Naive thymus-derived CD4-positive, alpha-beta T cell (primary cell): ENCODE data around the gene ZDHHC16. TPM values are rescaled to one million over a fixed set of nuclear protein-coding genes. Genes with fewer than 3 reads are reported as not detected.

Experiments
- ATAC-seq: fragments of 150-1000 bp; cut with Tn5 transposase; 2 replicates; pipeline ENCODE4 v1.10.0; 2021; ENCODE audit warnings: mild to moderate bottlenecking, moderate library complexity
- CTCF ChIA-PET: fragments of 350-600 bp; sonication (Branson Sonifier 250); formaldehyde crosslinking; loops from one replicate; lab custom pipeline; 2021; ENCODE audit warnings: antibody characterized with exemption; lab: Charles Lee
- POLR2A ChIA-PET: fragments of 350-600 bp; sonication (Branson Sonifier 250); formaldehyde crosslinking; loops from one replicate; lab custom pipeline; 2021; ENCODE audit warnings: antibody characterized with exemption, inconsistent platforms; lab: Charles Lee
- DNase-seq, 9 donors: peaks; one replicate each; pipeline versions ENCODE4 v3.0.0 to v3.0.0-alpha.2; 2020 to 2022; ENCODE audit warnings: mixed read lengths in 1 of 9
- H3K27ac ChIP-seq: one replicate; pipeline ENCODE4 v1.7.0; 2013; ENCODE audit warnings: mild to moderate bottlenecking, low read depth, low read length, moderate library complexity
- H3K27me3 ChIP-seq, 2 donors: one replicate each; pipeline ENCODE4 v1.7.0; 2013; ENCODE audit warnings: low read length in 2 of 2, mild to moderate bottlenecking in 2 of 2, moderate library complexity in 2 of 2; ENCODE audit not compliant: control insufficient read depth in 2 of 2, insufficient read depth in 2 of 2
- H3K36me3 ChIP-seq, 3 experiments: 1 replicate in 2 of 3; 2 replicates in 1 of 3; pipeline ENCODE4 v1.7.0; 2013; ENCODE audit warnings: low read length in 3 of 3, mild to moderate bottlenecking in 3 of 3, moderate library complexity in 1 of 3; ENCODE audit not compliant: insufficient read depth in 3 of 3, control insufficient read depth in 2 of 3
- H3K4me1 ChIP-seq, 2 donors: one replicate each; pipeline ENCODE4 v1.7.0; 2013; ENCODE audit warnings: low read length in 2 of 2, mild to moderate bottlenecking in 2 of 2, moderate library complexity in 1 of 2; ENCODE audit not compliant: control insufficient read depth in 2 of 2, insufficient read depth in 2 of 2
- H3K4me3 ChIP-seq: 2 replicates; pipeline ENCODE4 v1.7.0; 2013; ENCODE audit warnings: mild to moderate bottlenecking, low read length
- H3K9me3 ChIP-seq, 3 experiments: 1 replicate in 2 of 3; 2 replicates in 1 of 3; pipeline ENCODE4 v1.7.0; 2013; ENCODE audit warnings: low read length in 3 of 3; ENCODE audit not compliant: control insufficient read depth in 2 of 3
- H3K27ac Mint-ChIP-seq, 9 donors: one replicate each; pipeline ENCODE4 v1.8.0; 2020 to 2022; ENCODE audit warnings: mixed read lengths in 9 of 9, mild to moderate bottlenecking in 8 of 9, moderate library complexity in 5 of 9, inconsistent platforms in 2 of 9
- H3K27me3 Mint-ChIP-seq, 5 donors: one replicate each; pipeline ENCODE4 v1.8.0; 2021 to 2022; ENCODE audit warnings: mixed read lengths in 5 of 5, mild to moderate bottlenecking in 1 of 5
- H3K36me3 Mint-ChIP-seq, 5 donors: one replicate each; pipeline ENCODE4 v1.8.0; 2020 to 2022; ENCODE audit warnings: mixed read lengths in 5 of 5, mild to moderate bottlenecking in 3 of 5, inconsistent platforms in 1 of 5
- H3K4me1 Mint-ChIP-seq, 7 donors: one replicate each; pipeline ENCODE4 v1.8.0; 2020 to 2022; ENCODE audit warnings: mixed read lengths in 7 of 7, mild to moderate bottlenecking in 3 of 7, inconsistent platforms in 1 of 7
- H3K4me3 Mint-ChIP-seq, 10 donors: one replicate each; pipeline ENCODE4 v1.8.0; 2020 to 2022; ENCODE audit warnings: mild to moderate bottlenecking in 10 of 10, mixed read lengths in 10 of 10, moderate library complexity in 6 of 10, inconsistent platforms in 2 of 10
- H3K9me3 Mint-ChIP-seq, 11 donors: one replicate each; pipeline ENCODE4 v1.8.0; 2020 to 2022; ENCODE audit warnings: mixed read lengths in 11 of 11, mild to moderate bottlenecking in 4 of 11, inconsistent platforms in 1 of 11, moderate library complexity in 1 of 11
- intact Hi-C, 2 donors: fragments of 100-400 bp; cut with micrococcal nuclease; formaldehyde crosslinking; loops; one replicate each; pipeline ENCODE4 v1.15.1; 2023
- polyA plus RNA-seq, 2 donors: library from polyadenylated mRNA; unstranded; fragments of 300-500 nt; fragmentation: Illumina TruSeq; gene quantifications; one replicate each; pipeline ENCODE4 v1.2.3, GENCODE V29; 2021
- total RNA-seq, 6 experiments: library from RNA in 5 of 6; stranded (reverse) in 5 of 6; gene quantifications; 1 replicate in 5 of 6; 2 replicates in 1 of 6; pipeline ENCODE4 v1.2.3 and lab custom pipeline; 2021 to 2026

ZDHHC16 gene
- total and polyA plus RNA-seq, 7 experiments from 2014 or later = 13.2 to 38.8 (median 26.8) TPM

- Histone ChIP-seq H3K36me3 (peaks cover 0 to 23% (median 16%) of the 10 kb centered on the region in 3 experiments), H3K4me1 (peaks cover 20 to 29% of the 10 kb centered on the region in 2 donors), H3K27ac (peak overlapping the region; percentile 81), H3K4me3 (peak overlapping the region; percentile 92), H3K9me3 (no peaks in the 10 kb centered on the region), H3K27me3 (no peaks in the 10 kb centered on the region)
- intact Hi-C loops = loop anchor here (1.0 kb wide), 9 partner anchors 13 to 260 kb away; partner anchors contain the start of genes MMS19 (in 2 of the 2), RRP12 (in 2 of the 2), UBTD1 (in 2 of the 2) and ARHGAP19 (in 1 of the 2)
- ATAC-seq = no peak
- H3K4me1 Mint-ChIP-seq = peaks cover 10 to 56% (median 34%) of the 10 kb centered on the region in 7 donors
- H3K27ac Mint-ChIP-seq = peak overlapping the region; percentile 65 to 99 (median 95)
- peaks cover 0 to 2% (median 0%) of the 10 kb centered on the region in 5 donors for H3K27me3 Mint-ChIP-seq
- H3K36me3 Mint-ChIP-seq = peaks cover 0 to 41% (median 6%) of the 10 kb centered on the region in 5 donors
- CTCF ChIA-PET = interaction anchor here (0.6 to 0.7 kb wide), 2 partner anchors 28 to 65 kb away, joined by 3 read pairs; no protein-coding TSS in a partner anchor
- DNase-seq = no peak
- H3K9me3 Mint-ChIP-seq = peaks cover 0 to 4% (median 0%) of the 10 kb centered on the region in 11 donors
- H3K4me3 Mint-ChIP-seq = peak overlapping the region; percentile 83 to 97 (median 95)
- POLR2A ChIA-PET = interaction anchor here (0.6 to 1.5 kb wide), 2 partner anchors 12 to 26 kb away, joined by 3 to 4 read pairs; partner anchors contain the start of gene RRP12
Observed at GRCh38 chr10:97426776-97427570, 19.0 kb upstream of the ZDHHC16 start.

DNA sequence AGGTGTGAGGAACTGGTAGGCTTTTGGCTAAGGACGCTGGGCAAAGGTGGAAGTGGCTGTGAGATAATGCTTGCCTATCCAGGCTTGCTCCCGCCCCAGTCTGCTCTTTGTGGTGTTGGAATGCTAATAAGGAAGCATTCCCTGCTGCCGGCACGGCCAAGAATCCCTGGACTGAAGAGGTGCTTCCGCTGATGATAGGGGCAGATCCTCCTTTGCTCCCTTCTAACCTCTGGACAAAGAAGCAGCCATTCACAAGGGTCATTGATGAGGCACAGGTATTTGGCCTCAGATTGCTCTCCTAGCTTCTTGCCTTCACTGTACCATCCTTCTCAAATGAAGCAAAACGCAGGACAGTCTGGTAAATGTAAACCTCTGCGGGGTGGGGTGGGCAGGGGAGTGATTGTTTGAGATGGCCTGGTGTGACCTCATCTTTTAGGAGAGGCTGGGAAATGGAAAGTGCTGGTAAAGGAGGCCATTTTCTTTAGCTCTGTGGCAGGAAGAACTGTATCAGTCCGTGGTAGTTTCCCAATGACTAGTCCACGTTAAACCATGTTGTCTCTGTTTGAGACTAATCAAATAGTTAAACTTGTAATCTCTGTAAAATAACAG, 18.3 kb upstream of the ZDHHC16 start:
- Histone ChIP-seq H3K36me3 (peaks cover 0 to 25% (median 18%) of the 10 kb centered on the region in 3 experiments), H3K9me3 (no peaks in the 10 kb centered on the region), H3K27ac (peak overlapping the region; percentile 81), H3K27me3 (no peaks in the 10 kb centered on the region), H3K4me3 (peak overlapping the region; percentile 92), H3K4me1 (peaks cover 20 to 29% of the 10 kb centered on the region in 2 donors)
- Mint-ChIP-seq H3K4me3 (peak overlapping the region; percentile 83 to 97 (median 95)), H3K27ac (peak overlapping the region; percentile 38 to 97 (median 92)), H3K4me1 (peaks cover 10 to 57% (median 34%) of the 10 kb centered on the region in 7 donors), H3K9me3 (peaks cover 0 to 4% (median 0%) of the 10 kb centered on the region in 11 donors), H3K27me3 (peaks cover 0 to 2% (median 0%) of the 10 kb centered on the region in 5 donors), H3K36me3 (peaks cover 0 to 41% (median 8%) of the 10 kb centered on the region in 5 donors)
- ATAC-seq = no peak
- POLR2A ChIA-PET = interaction anchor here (0.6 to 1.5 kb wide), 3 partner anchors 9 to 27 kb away, joined by 3 to 4 read pairs (median 3); partner anchors contain the start of gene RRP12
- CTCF ChIA-PET = interaction anchor here (0.6 to 0.7 kb wide), 3 partner anchors 17 to 65 kb away, joined by 3 to 4 read pairs (median 3); no protein-coding TSS in a partner anchor
- intact Hi-C loops = loop anchor here in 1 of 2 donors (1.0 kb wide), 1 partner anchor 18 kb away; no protein-coding TSS in a partner anchor
- DNase-seq = no peak

DNA sequence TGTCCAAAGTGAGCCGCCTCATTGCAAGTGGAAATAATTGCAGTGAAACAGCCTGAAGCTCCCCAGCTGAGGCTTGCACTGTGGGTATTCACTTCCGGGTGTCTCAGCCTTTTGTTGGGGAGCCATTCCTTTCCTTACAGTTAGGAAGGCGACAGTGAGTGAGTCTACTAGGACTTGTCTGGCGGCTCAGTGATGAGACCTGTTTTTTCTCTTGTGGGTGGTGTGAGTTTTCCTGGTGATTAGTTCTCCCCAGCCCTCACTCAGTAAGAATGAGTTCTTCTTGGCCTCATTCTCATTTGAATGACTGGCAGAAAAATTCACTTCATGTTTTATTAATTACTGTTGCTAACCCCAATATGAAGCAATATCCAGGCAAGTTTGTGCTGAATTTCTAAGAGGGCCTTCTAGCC, 17.4 kb upstream of the ZDHHC16 start:
- Histone ChIP-seq H3K4me1 (peaks cover 20 to 29% of the 10 kb centered on the region in 2 donors), H3K36me3 (peaks cover 0 to 30% (median 18%) of the 10 kb centered on the region in 3 experiments), H3K4me3 (no peak overlapping the region), H3K27me3 (no peaks in the 10 kb centered on the region), H3K9me3 (no peaks in the 10 kb centered on the region), H3K27ac (peak overlapping the region; percentile 81)
- H3K27me3 Mint-ChIP-seq = peaks cover 0 to 2% (median 0%) of the 10 kb centered on the region in 5 donors
- peaks cover 0 to 4% (median 0%) of the 10 kb centered on the region in 11 donors for H3K9me3 Mint-ChIP-seq
- H3K4me1 Mint-ChIP-seq = peaks cover 4 to 49% (median 29%) of the 10 kb centered on the region in 7 donors
- peak overlapping the region in 8 of 9 donors; percentile 4 to 89 (median 74) for H3K27ac Mint-ChIP-seq
- peak overlapping the region in 8 of 10 donors; percentile 18 to 96 (median 54) for H3K4me3 Mint-ChIP-seq
- DNase-seq (no peak), ATAC-seq (no peak)
- H3K36me3 Mint-ChIP-seq = peaks cover 0 to 41% (median 8%) of the 10 kb centered on the region in 5 donors
- intact Hi-C loops = loop anchor here in 1 of 2 donors (1.0 kb wide), 1 partner anchor 17 kb away; no protein-coding TSS in a partner anchor
- ChIA-PET CTCF (no interaction called here), POLR2A (interaction anchor here (1.0 kb wide), 1 partner anchor 10 kb away, joined by 3 read pairs; no protein-coding TSS in a partner anchor)

DNA sequence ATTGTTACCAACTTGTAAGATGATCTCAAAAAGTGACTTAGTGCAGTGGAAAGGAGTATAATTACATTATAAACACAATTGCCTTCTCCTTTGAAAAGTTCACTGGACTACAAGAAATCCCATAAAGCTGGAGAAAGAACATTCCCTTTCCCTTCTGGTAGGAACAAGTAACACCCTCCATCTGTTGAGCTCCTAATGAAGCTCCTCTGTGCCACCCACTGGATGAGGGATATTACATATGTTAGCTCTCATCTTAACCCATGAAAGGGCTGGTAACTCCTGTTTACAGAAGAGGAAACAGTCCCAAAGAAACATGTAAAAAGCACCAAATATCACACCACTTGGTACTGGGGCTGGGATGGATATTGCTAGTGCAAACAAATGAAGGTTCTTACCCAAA, 11.9 kb upstream of the ZDHHC16 start:
- H3K27me3 ChIP-seq = no peaks in the 10 kb centered on the region
- no peaks in the 10 kb centered on the region for H3K27me3 Mint-ChIP-seq
- DNase-seq = no peak
- no peak overlapping the region for H3K4me3 Mint-ChIP-seq
- intact Hi-C loops = no loop called here
- peaks cover 8 to 82% (median 26%) of the 10 kb centered on the region in 3 experiments for H3K36me3 ChIP-seq
- no peak for ATAC-seq
- H3K9me3 Mint-ChIP-seq = no peaks in the 10 kb centered on the region
- H3K4me3 ChIP-seq = no peak overlapping the region
- no peak overlapping the region for H3K27ac ChIP-seq
- ChIA-PET CTCF (interaction anchor here (1.1 kb wide), 1 partner anchor 9 kb away, joined by 4 read pairs; no protein-coding TSS in a partner anchor), POLR2A (interaction anchor here (1.7 kb wide), 1 partner anchor 33 kb away, joined by 5 read pairs; the partner anchor contains the start of gene RRP12)
- H3K27ac Mint-ChIP-seq = peak overlapping the region in 2 of 9 donors; percentile 39 to 71
- H3K36me3 Mint-ChIP-seq = peaks cover 0 to 26% (median 10%) of the 10 kb centered on the region in 5 donors
- peaks cover 0 to 18% (median 0%) of the 10 kb centered on the region in 7 donors for H3K4me1 Mint-ChIP-seq
- H3K4me1 ChIP-seq = peaks cover 0 to under 1% of the 10 kb centered on the region in 2 donors
- no peaks in the 10 kb centered on the region for H3K9me3 ChIP-seq

DNA sequence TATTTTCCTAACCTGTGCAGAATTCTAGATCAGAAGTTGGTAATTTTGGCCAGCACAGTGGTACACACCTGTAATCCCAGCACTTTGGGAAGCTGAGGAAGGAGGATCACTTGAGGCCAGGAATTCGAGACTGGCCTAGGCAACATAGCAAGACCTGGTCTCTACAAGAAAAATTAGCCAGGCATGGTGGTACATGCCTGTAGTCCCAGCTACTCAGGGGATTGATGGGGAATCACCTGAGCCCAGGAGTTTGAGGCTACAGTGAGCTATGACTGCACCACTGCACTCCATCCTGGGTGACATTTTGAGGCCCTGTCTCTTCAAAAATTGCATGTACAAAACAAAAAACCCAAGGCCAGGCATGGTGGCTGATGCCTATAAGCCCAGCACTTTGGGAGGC, 11.4 kb upstream of the ZDHHC16 start:
- CTCF ChIA-PET = no interaction called here
- Mint-ChIP-seq H3K4me3 (no peak overlapping the region), H3K27ac (peak overlapping the region in 4 of 9 donors; percentile 6 to 78 (median 55)), H3K4me1 (peaks cover 0 to 13% (median 0%) of the 10 kb centered on the region in 7 donors), H3K27me3 (no peaks in the 10 kb centered on the region), H3K9me3 (no peaks in the 10 kb centered on the region), H3K36me3 (peaks cover 0 to 27% (median 13%) of the 10 kb centered on the region in 5 donors)
- Histone ChIP-seq H3K36me3 (peaks cover 8 to 87% (median 26%) of the 10 kb centered on the region in 3 experiments), H3K4me1 (no peaks in the 10 kb centered on the region), H3K27me3 (no peaks in the 10 kb centered on the region), H3K9me3 (no peaks in the 10 kb centered on the region), H3K27ac (no peak overlapping the region), H3K4me3 (no peak overlapping the region)
- POLR2A ChIA-PET = interaction anchor here (1.7 kb wide), 1 partner anchor 33 kb away, joined by 5 read pairs; the partner anchor contains the start of gene RRP12
- intact Hi-C loops = no loop called here
- ATAC-seq (no peak), DNase-seq (no peak)

DNA sequence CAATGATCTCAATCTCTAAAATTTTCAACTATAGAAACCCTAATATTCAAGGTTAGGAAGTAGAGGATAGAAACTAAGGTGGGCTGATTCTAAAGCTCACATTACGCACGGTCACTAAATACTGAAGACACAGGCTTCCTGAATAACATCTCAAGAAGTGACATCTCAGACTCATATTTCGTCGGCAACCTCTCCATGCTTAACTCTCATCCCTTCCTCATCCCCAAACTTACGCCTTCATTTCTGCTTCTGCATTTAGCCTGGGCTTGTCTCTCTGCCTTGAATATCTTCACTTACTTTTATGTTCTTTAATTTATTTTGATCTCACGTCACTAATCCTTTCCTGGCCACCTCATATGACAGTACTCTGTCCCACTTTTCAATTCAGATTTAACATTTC, 10.8 kb upstream of the ZDHHC16 start:
- Mint-ChIP-seq H3K27me3 (no peaks in the 10 kb centered on the region), H3K4me1 (peaks cover 0 to 10% (median 0%) of the 10 kb centered on the region in 7 donors), H3K9me3 (no peaks in the 10 kb centered on the region), H3K4me3 (no peak overlapping the region), H3K27ac (no peak overlapping the region), H3K36me3 (peaks cover 0 to 27% (median 16%) of the 10 kb centered on the region in 5 donors)
- no peak overlapping the region for H3K27ac ChIP-seq
- no peak for ATAC-seq
- no peak overlapping the region for H3K4me3 ChIP-seq
- H3K36me3 ChIP-seq = peaks cover 8 to 87% (median 26%) of the 10 kb centered on the region in 3 experiments
- ChIA-PET CTCF (no interaction called here), POLR2A (no interaction called here)
- intact Hi-C loops = no loop called here
- H3K27me3 ChIP-seq = no peaks in the 10 kb centered on the region
- no peak for DNase-seq
- no peaks in the 10 kb centered on the region for H3K9me3 ChIP-seq
- no peaks in the 10 kb centered on the region for H3K4me1 ChIP-seq
